Liver (tissue), 9 donors: ENCODE measurements around the gene CIC. TPM values are rescaled to one million over a fixed set of nuclear protein-coding genes. Genes with fewer than 3 reads are reported as not detected.

Experiments
- DNase-seq: peaks from one replicate; pipeline ENCODE4 v3.0.0-alpha.2; 2017; ENCODE audit warnings: low spot score
- H3K27ac ChIP-seq, 2 donors: one replicate each; pipeline ENCODE4 v1.7.0; 2013; ENCODE audit warnings: inconsistent platforms in 2 of 2, low read length in 2 of 2, control low read depth in 1 of 2, low read depth in 1 of 2, mild to moderate bottlenecking in 1 of 2
- H3K27me3 ChIP-seq, 4 donors: one replicate each; pipeline versions ENCODE4 v1.6.1 to v1.7.0; 2013; ENCODE audit warnings: low read length in 3 of 4, inconsistent platforms in 1 of 4, mild to moderate bottlenecking in 1 of 4, moderate library complexity in 1 of 4; ENCODE audit not compliant: control insufficient read depth in 4 of 4, insufficient read depth in 4 of 4
- H3K36me3 ChIP-seq, 4 donors: one replicate each; pipeline versions ENCODE4 v1.6.1 to v1.7.0; 2013; ENCODE audit warnings: low read length in 3 of 4, mild to moderate bottlenecking in 3 of 4, low read depth in 1 of 4, moderate library complexity in 1 of 4; ENCODE audit not compliant: control insufficient read depth in 4 of 4, insufficient read depth in 3 of 4
- H3K4me1 ChIP-seq, 4 donors: one replicate each; pipeline versions ENCODE4 v1.6.1 to v1.7.0; 2013; ENCODE audit warnings: low read length in 3 of 4, mild to moderate bottlenecking in 3 of 4, moderate library complexity in 1 of 4; ENCODE audit not compliant: control insufficient read depth in 4 of 4, insufficient read depth in 4 of 4
- H3K4me3 ChIP-seq, 3 donors: one replicate each; pipeline versions ENCODE4 v1.6.1 to v1.7.0; 2013; ENCODE audit warnings: low read length in 3 of 3, control low read depth in 1 of 3, low read depth in 1 of 3, mild to moderate bottlenecking in 1 of 3
- H3K9ac ChIP-seq, 2 donors: one replicate each; pipeline ENCODE4 v1.7.0; 2013; ENCODE audit warnings: low read length in 2 of 2, mild to moderate bottlenecking in 2 of 2, moderate library complexity in 2 of 2, control low read depth in 1 of 2, low read depth in 1 of 2
- H3K9me3 ChIP-seq, 4 donors: one replicate each; pipeline versions ENCODE4 v1.6.1 to v1.7.0; 2013; ENCODE audit warnings: low read length in 3 of 4; ENCODE audit not compliant: control insufficient read depth in 4 of 4
- EGR1 ChIP-seq, 2 donors: IDR thresholded peaks; 2 replicates each; pipeline ENCODE4 v1.6.1; 2016 to 2018; ENCODE audit warnings: antibody characterized with exemption in 2 of 2, low read depth in 2 of 2
- FOXA1 ChIP-seq: IDR thresholded peaks from 2 replicates; pipeline ENCODE4 v1.6.1; 2016; ENCODE audit warnings: antibody characterized with exemption
- FOXA2 ChIP-seq: IDR thresholded peaks from 2 replicates; pipeline ENCODE4 v1.6.1; 2016; ENCODE audit warnings: antibody characterized with exemption
- GABPA ChIP-seq, 2 donors: IDR thresholded peaks in 1 of 2; conservative IDR thresholded peaks in 1 of 2; 2 replicates each; pipeline ENCODE4 v1.6.1; 2016; ENCODE audit warnings: antibody characterized with exemption in 2 of 2, mild to moderate bottlenecking in 1 of 2, moderate library complexity in 1 of 2
- HNF4A ChIP-seq, 2 donors: conservative IDR thresholded peaks; 2 replicates each; pipeline ENCODE4 v1.6.1; 2016; ENCODE audit warnings: antibody characterized with exemption in 2 of 2, mild to moderate bottlenecking in 2 of 2
- HNF4G ChIP-seq: IDR thresholded peaks from 2 replicates; pipeline ENCODE4 v1.6.1; 2016; ENCODE audit warnings: antibody characterized with exemption
- JUND ChIP-seq, 2 donors: IDR thresholded peaks; 2 replicates each; pipeline ENCODE4 v1.6.1; 2016; ENCODE audit warnings: antibody characterized with exemption in 2 of 2
- RAD21 ChIP-seq, 2 donors: IDR thresholded peaks; 2 replicates each; pipeline ENCODE4 v1.6.1; 2016; ENCODE audit warnings: antibody characterized with exemption in 2 of 2, mild to moderate bottlenecking in 2 of 2
- RXRA ChIP-seq, 2 donors: IDR thresholded peaks; 2 replicates each; pipeline ENCODE4 v1.6.1; 2017 to 2018; ENCODE audit warnings: antibody characterized with exemption in 2 of 2, mild to moderate bottlenecking in 1 of 2
- SP1 ChIP-seq: IDR thresholded peaks from 2 replicates; pipeline ENCODE4 v1.6.1; 2018; ENCODE audit warnings: antibody characterized with exemption, mild to moderate bottlenecking
- TAF1 ChIP-seq: conservative IDR thresholded peaks from 2 replicates; pipeline ENCODE4 v1.6.1; 2016; ENCODE audit warnings: antibody characterized with exemption, mild to moderate bottlenecking
- YY1 ChIP-seq: IDR thresholded peaks from 2 replicates; pipeline ENCODE4 v1.6.1; 2016; ENCODE audit warnings: antibody characterized with exemption, mild to moderate bottlenecking
- WGBS: extraction: QIAGEN DNeasy Blood & Tissue Kit; methylation state at CpG from one replicate; pipeline ENCODE4 v1.1.7; 2013; 5-methylcytosine and 5-hydroxymethylcytosine counted together
- polyA plus RNA-seq, 2 donors: library from polyadenylated mRNA; stranded (reverse) in 1 of 2; unstranded in 1 of 2; fragments of 200-250 nt in 1 of 2; fragments of >200 nt in 1 of 2; fragmentation: Nextera tagmentation in 1 of 2; extraction: Ambion mirVana in 1 of 2; gene quantifications; one replicate each; pipeline versions ENCODE4 v1.2.1 to v1.2.3, GENCODE V29; 2013 to 2015
- total RNA-seq, 2 donors: library from RNA; depleted of rRNA; stranded (reverse); fragments of >200 nt; gene quantifications; one replicate each; pipeline ENCODE4 v1.2.3, GENCODE V29; 2014
- TF ChIP-seq, protein P1 (sequence below): IDR thresholded peaks from 2 replicates; pipeline ENCODE4 v1.6.1; 2016; ENCODE audit warnings: antibody characterized with exemption
- TF ChIP-seq, protein P2 (sequence below): IDR thresholded peaks from 2 replicates; pipeline ENCODE4 v1.6.1; 2016; ENCODE audit warnings: antibody characterized with exemption
- TF ChIP-seq, protein P3 (sequence below): fragments of 150-350 bp; IDR thresholded peaks from 2 replicates; pipeline ENCODE4 v1.5.1; 2017; ENCODE audit warnings: improper control_type of control experiment, low read depth, low read length; ENCODE audit not compliant: missing input control
- TF ChIP-seq, protein P4 (sequence below): IDR thresholded peaks from 2 replicates; pipeline ENCODE4 v1.6.1; 2016; ENCODE audit warnings: antibody characterized with exemption, mild to moderate bottlenecking
- donor health status: healthy.
- donor health status: healthy.
- donor health status: healthy.
- donor health status: healthy.
- donor health status: healthy.

CIC gene
- total and polyA plus RNA-seq, 4 donors, result 5.6 to 21.3 (median 17.2) TPM

DNA sequence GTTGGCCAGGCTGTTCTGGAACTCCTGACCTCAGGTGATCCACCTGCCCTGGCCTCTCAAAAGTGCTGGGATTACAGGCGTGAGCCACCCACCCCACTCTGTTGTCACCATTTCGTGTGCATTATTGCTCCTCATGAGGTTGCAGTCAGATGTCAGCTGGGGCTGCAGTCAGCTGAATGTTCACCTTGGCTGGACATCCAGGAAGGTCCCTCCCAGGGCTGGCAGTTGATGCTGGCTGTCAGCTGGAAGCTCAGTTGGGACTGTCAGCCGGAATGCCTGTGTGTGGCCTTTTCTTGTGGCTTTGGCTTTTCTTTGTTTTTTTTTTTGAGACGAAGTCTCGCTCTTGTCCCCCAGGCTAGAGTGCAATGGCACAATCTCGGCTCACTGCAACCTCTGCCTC, 63.0 kb downstream of the CIC start:
- Histone ChIP-seq H3K36me3 (peaks cover 0 to 20% (median 9%) of the 10 kb centered on the region in 4 donors), H3K4me3 (no peak overlapping the region), H3K27ac (no peak overlapping the region), H3K9ac (no peak overlapping the region), H3K9me3 (no peaks in the 10 kb centered on the region), H3K4me1 (peaks cover 0 to 9% (median 2%) of the 10 kb centered on the region in 4 donors), H3K27me3 (no peaks in the 10 kb centered on the region)
- DNase-seq, result no peak
- 95% methylated on average over 6 of the region's 6 CpGs for WGBS
- TF ChIP-seq, protein P1, sequence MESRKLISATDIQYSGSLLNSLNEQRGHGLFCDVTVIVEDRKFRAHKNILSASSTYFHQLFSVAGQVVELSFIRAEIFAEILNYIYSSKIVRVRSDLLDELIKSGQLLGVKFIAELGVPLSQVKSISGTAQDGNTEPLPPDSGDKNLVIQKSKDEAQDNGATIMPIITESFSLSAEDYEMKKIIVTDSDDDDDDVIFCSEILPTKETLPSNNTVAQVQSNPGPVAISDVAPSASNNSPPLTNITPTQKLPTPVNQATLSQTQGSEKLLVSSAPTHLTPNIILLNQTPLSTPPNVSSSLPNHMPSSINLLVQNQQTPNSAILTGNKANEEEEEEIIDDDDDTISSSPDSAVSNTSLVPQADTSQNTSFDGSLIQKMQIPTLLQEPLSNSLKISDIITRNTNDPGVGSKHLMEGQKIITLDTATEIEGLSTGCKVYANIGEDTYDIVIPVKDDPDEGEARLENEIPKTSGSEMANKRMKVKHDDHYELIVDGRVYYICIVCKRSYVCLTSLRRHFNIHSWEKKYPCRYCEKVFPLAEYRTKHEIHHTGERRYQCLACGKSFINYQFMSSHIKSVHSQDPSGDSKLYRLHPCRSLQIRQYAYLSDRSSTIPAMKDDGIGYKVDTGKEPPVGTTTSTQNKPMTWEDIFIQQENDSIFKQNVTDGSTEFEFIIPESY, result no peak
- TF ChIP-seq, protein P2, sequence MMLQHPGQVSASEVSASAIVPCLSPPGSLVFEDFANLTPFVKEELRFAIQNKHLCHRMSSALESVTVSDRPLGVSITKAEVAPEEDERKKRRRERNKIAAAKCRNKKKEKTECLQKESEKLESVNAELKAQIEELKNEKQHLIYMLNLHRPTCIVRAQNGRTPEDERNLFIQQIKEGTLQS, result no peak
- TF ChIP-seq, protein P3, sequence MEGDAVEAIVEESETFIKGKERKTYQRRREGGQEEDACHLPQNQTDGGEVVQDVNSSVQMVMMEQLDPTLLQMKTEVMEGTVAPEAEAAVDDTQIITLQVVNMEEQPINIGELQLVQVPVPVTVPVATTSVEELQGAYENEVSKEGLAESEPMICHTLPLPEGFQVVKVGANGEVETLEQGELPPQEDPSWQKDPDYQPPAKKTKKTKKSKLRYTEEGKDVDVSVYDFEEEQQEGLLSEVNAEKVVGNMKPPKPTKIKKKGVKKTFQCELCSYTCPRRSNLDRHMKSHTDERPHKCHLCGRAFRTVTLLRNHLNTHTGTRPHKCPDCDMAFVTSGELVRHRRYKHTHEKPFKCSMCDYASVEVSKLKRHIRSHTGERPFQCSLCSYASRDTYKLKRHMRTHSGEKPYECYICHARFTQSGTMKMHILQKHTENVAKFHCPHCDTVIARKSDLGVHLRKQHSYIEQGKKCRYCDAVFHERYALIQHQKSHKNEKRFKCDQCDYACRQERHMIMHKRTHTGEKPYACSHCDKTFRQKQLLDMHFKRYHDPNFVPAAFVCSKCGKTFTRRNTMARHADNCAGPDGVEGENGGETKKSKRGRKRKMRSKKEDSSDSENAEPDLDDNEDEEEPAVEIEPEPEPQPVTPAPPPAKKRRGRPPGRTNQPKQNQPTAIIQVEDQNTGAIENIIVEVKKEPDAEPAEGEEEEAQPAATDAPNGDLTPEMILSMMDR, result no peak
- TF ChIP-seq FOXA2 (no peak), HNF4A (conservative IDR thresholded peaks at IDR 0.05) (no peak), JUND (IDR thresholded peaks at IDR 0.05) (no peak), HNF4G (no peak), SP1 (no peak), RXRA (IDR thresholded peaks at IDR 0.05) (no peak), EGR1 (IDR thresholded peaks at IDR 0.05; ENCODE audit: low read depth in 2 of 2) (no peak)

DNA sequence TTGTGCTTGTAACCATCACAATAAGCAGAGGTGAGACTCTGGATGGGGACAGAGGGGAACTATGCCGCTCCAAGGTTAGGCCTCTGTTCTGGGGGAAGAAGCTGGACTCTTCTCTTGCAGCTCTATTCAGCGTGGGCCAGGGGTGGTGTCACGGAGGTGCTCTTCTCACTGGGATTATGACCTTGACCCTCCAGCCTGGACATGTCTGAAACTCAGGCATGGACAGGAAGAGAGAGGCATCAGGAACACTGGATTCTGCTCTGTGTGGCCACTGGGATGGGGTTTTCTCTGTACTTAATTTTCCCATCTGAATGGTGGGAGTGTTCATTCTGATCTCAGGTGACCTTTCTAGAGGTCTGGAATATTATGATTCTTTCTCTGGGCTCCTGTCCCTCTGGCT, 64.0 kb downstream of the CIC start:
- Histone ChIP-seq H3K9me3 (no peaks in the 10 kb centered on the region), H3K4me1 (no peaks in the 10 kb centered on the region), H3K36me3 (peaks cover 2 to 22% (median 9%) of the 10 kb centered on the region in 4 donors), H3K4me3 (no peak overlapping the region), H3K27me3 (no peaks in the 10 kb centered on the region), H3K27ac (no peak overlapping the region), H3K9ac (no peak overlapping the region)
- DNase-seq, result no peak
- TF ChIP-seq FOXA2, result no peak
- TF ChIP-seq FOXA1, result no peak
- TF ChIP-seq HNF4G, result no peak
- TF ChIP-seq JUND (IDR thresholded peaks at IDR 0.05), result no peak
- TF ChIP-seq GABPA (IDR thresholded peaks at IDR 0.05 in 1 of 2, conservative IDR thresholded peaks at IDR 0.05 in 1 of 2), result no peak
- 94% methylated on average over 3 of the region's 3 CpGs for WGBS

DNA sequence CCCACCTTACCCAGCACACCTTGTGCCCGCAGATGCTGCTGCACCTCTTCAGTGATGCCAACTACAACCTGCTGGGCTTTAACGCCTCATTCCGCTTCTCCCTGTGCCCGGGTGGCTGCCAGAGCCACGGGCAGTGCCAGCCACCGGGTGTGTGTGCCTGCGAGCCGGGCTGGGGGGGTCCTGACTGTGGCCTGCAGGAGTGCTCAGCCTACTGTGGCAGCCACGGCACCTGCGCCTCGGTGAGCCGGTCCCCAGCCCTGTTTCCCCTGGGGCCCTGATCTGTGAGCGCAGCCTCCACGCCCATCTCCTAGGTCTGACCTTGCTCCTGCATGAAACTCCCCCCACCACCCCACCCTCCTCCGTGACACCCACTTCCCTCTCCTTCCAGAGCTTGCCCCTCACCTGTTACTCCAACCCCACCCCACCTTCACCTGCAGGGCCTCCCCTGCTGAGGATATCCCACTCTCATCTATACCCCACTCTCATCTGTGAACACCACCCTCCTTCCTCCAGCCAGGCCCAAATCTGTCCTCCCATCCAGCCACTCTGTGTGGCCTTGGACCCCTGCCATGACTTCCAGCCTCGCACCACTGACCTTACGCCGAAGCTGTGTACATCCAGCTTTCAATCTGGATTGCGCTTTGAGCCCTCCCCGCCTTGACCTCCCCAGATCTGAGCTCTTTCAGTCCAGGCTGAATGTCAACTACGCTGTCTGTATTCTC, 65.1 kb downstream of the CIC start:
- WGBS, result 93% methylated on average over 21 of the region's 21 CpGs

More for the DNA sequence above, 65.1 kb downstream of the CIC start:
- Histone ChIP-seq H3K4me3 (no peak overlapping the region), H3K27ac (no peak overlapping the region), H3K9ac (no peak overlapping the region), H3K27me3 (no peaks in the 10 kb centered on the region), H3K4me1 (no peaks in the 10 kb centered on the region), H3K9me3 (no peaks in the 10 kb centered on the region), H3K36me3 (peaks cover 2 to 22% (median 9%) of the 10 kb centered on the region in 4 donors)
- TF ChIP-seq TAF1 (no peak), EGR1 (IDR thresholded peaks at IDR 0.05; ENCODE audit: low read depth in 2 of 2) (no peak), FOXA2 (no peak), YY1 (no peak), SP1 (no peak), RAD21 (IDR thresholded peaks at IDR 0.05) (no peak), HNF4G (no peak), JUND (IDR thresholded peaks at IDR 0.05) (no peak)
- TF ChIP-seq, protein P2, result no peak
- TF ChIP-seq, protein P4, sequence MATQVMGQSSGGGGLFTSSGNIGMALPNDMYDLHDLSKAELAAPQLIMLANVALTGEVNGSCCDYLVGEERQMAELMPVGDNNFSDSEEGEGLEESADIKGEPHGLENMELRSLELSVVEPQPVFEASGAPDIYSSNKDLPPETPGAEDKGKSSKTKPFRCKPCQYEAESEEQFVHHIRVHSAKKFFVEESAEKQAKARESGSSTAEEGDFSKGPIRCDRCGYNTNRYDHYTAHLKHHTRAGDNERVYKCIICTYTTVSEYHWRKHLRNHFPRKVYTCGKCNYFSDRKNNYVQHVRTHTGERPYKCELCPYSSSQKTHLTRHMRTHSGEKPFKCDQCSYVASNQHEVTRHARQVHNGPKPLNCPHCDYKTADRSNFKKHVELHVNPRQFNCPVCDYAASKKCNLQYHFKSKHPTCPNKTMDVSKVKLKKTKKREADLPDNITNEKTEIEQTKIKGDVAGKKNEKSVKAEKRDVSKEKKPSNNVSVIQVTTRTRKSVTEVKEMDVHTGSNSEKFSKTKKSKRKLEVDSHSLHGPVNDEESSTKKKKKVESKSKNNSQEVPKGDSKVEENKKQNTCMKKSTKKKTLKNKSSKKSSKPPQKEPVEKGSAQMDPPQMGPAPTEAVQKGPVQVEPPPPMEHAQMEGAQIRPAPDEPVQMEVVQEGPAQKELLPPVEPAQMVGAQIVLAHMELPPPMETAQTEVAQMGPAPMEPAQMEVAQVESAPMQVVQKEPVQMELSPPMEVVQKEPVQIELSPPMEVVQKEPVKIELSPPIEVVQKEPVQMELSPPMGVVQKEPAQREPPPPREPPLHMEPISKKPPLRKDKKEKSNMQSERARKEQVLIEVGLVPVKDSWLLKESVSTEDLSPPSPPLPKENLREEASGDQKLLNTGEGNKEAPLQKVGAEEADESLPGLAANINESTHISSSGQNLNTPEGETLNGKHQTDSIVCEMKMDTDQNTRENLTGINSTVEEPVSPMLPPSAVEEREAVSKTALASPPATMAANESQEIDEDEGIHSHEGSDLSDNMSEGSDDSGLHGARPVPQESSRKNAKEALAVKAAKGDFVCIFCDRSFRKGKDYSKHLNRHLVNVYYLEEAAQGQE, result no peak
- no peak for DNase-seq
